Omental fat pad (tissue), 4 donors: ENCODE data around the gene INPP5F. TPM values are rescaled to one million over a fixed set of nuclear protein-coding genes. Genes with fewer than 3 reads are reported as not detected.
A peak's percentile ranks its signal among the peaks of the same experiment; 100 is the strongest.

ENCODE experiments used
- ATAC-seq: fragments of 150-250 bp; one replicate; pipeline ENCODE4 v1.9.1; 2016; ENCODE audit warnings: mild to moderate bottlenecking, moderate library complexity; ENCODE audit not compliant: low FRiP score
- DNase-seq: peaks from one replicate; pipeline ENCODE4 v3.0.0-alpha.2; 2019; ENCODE audit warnings: low spot score
- total RNA-seq, 4 donors: library from RNA; depleted of rRNA; stranded (reverse); fragments of >200 nt; gene quantifications; one replicate each; pipeline ENCODE4 v1.1.0, GENCODE V29; 2016
- TF ChIP-seq, protein P1 (sequence below), 3 donors: fragments of 450-650 bp; IDR thresholded peaks; one replicate each; pipeline ENCODE4 v1.5.1; 2016 to 2017; ENCODE audit warnings: antibody characterized with exemption in 3 of 3, mild to moderate bottlenecking in 3 of 3, moderate library complexity in 2 of 3

Gene INPP5F
- total RNA-seq, 4 donors from 2014 or later: 7.8 to 19.8 (median 12.3) TPM

DNA sequence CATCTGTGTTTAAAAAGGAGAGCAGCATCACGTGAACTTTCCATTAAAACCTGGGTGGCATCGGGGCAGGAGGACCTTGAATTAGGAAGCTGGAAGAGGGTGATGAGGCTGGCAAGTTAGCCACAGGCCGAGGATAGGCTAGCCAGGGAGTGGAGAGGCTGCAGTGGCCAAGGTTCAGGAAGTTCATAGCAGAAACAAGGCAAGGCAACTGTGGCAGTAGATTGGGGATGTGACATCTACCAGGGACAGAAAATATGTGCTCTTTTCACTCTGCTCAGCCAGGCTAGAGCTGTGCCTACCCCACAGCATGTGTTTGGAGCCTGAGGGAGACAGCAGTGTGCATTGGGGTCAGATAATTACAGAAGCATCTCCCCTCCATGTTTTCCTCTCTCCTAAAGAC, 2.2 kb upstream of the INPP5F start:
- ATAC-seq (no peak), DNase-seq (no peak)
- TF ChIP-seq, protein P1, sequence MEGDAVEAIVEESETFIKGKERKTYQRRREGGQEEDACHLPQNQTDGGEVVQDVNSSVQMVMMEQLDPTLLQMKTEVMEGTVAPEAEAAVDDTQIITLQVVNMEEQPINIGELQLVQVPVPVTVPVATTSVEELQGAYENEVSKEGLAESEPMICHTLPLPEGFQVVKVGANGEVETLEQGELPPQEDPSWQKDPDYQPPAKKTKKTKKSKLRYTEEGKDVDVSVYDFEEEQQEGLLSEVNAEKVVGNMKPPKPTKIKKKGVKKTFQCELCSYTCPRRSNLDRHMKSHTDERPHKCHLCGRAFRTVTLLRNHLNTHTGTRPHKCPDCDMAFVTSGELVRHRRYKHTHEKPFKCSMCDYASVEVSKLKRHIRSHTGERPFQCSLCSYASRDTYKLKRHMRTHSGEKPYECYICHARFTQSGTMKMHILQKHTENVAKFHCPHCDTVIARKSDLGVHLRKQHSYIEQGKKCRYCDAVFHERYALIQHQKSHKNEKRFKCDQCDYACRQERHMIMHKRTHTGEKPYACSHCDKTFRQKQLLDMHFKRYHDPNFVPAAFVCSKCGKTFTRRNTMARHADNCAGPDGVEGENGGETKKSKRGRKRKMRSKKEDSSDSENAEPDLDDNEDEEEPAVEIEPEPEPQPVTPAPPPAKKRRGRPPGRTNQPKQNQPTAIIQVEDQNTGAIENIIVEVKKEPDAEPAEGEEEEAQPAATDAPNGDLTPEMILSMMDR (IDR thresholded peaks at IDR 0.05): no peak

DNA sequence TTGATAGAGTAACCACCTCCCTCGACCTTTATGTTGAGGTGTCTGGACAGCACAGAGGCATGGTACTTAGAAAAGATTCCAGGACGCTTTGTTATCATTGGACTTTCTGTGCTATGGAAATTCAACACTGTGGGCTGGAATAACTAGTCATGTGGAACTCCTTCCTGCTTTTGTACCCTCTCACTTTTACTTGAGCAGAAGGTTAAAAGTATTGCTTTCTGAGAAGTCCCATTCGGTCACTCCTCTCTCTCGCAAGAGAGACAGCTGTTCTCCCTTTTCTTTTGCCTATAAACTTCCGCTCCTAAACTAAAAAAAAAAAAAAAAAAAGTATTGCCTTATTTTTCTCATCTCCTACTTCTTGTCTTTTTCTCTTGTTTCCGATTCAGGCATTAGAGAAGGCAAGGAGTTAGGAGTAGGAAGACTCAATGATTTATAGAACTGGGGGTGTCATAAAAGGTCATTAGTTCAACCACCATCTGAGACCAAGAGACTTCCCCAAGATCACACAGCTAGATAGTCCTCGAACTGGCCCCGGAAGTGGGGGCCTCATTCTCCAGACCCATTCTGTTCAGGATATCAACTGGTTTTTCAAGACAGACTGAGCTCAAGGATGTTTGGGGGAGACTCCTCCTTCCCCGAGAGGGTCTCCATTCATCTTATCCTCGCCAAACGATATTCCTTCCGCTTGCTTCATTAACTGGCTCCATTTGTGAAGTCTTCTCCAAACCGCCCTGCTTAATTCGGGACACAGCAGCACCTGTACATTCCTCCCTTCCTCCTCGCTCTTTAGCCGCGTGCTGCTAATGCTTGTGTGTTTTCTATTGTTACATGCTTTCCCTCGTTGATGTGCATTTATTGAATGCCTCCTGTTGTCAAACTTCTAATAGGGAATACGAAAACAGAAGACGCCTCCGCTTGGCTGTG, 995 bp upstream of the INPP5F start:
- DNase-seq (no peak), ATAC-seq (peak; percentile 1)

DNA sequence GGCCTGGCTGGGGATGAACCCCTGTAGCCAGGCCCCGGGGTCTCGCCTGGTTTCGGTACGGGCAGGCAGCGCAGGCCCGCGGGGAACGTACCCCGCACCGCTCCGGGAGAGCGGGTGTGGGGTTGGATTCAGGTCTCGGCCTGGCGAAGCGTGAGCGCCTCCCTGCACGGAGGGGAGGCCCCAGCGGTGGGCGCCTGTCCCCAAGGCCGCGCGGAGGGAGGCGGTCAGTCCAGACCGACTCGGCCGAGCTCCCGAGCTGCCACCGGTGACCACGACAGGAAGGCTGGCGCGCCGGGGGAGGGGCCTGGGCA, 378 bp upstream of the INPP5F start:
- ATAC-seq: no peak
- TF ChIP-seq, protein P1 (IDR thresholded peaks at IDR 0.05): no peak
- no peak for DNase-seq

More for the DNA sequence above, 995 bp upstream of the INPP5F start:
- TF ChIP-seq, protein P1 (IDR thresholded peaks at IDR 0.05): no peak

DNA sequence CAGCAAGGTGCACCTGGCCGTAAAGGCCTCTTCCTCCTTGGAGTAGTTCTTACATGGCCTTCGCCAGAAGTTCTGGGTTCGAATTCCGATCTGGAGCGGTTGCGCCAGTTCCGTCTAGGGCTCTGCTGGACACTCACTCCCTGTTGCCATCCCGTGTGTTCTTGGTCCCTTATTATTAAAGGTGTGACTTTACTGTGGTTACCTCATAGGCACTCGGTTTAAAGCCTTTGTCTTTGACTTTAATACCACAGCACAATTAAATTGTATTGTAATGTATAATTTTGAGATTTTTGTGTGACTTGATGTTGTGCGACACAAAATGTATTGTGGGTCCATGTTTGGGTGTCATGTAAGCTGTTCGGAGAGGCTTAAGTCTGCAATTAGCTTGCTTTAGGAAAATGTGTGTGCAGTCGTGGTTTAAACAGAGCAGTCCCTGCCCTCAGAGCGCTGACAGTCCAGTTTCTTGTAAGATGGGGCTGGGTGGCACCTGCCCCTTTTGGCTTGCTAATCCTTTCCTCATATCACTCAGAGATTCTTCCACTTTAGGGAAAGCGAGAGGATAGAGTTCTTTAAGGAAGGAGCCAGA, 919 bp downstream of the INPP5F start:
- ATAC-seq (no peak), DNase-seq (no peak)
- TF ChIP-seq, protein P1 (IDR thresholded peaks at IDR 0.05): no peak

DNA sequence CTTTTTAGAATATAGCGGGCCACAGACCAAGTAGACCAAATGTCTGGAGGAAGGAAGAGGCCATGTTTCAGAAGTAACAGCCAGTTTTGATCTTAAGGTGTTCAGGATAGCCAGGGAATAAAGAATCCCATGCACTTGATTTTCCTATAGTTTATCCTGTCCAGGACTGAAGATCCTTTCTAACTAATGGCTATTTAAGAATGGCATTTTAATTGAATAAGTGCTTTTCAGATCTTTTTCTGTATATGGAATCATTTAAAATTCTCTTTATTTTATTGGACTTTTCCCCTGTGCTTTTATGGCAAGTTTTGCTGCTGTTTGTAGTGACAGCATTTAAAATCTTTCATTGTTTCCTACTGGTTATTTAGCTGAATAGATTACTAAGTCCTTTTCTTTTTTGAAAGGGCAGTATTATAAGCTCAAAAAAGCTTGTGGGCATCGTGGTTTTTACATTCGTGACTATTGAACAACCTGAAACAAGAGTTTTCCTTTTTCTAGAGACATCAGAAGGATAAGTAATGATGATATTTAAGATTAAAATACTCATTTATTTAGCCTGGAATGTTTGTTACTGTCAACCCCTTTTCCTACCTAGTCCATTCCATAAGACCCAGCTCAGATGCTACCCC, 2.4 kb downstream of the INPP5F start:
- TF ChIP-seq, protein P1 (IDR thresholded peaks at IDR 0.05): no peak
- no peak for DNase-seq
- no peak for ATAC-seq

DNA sequence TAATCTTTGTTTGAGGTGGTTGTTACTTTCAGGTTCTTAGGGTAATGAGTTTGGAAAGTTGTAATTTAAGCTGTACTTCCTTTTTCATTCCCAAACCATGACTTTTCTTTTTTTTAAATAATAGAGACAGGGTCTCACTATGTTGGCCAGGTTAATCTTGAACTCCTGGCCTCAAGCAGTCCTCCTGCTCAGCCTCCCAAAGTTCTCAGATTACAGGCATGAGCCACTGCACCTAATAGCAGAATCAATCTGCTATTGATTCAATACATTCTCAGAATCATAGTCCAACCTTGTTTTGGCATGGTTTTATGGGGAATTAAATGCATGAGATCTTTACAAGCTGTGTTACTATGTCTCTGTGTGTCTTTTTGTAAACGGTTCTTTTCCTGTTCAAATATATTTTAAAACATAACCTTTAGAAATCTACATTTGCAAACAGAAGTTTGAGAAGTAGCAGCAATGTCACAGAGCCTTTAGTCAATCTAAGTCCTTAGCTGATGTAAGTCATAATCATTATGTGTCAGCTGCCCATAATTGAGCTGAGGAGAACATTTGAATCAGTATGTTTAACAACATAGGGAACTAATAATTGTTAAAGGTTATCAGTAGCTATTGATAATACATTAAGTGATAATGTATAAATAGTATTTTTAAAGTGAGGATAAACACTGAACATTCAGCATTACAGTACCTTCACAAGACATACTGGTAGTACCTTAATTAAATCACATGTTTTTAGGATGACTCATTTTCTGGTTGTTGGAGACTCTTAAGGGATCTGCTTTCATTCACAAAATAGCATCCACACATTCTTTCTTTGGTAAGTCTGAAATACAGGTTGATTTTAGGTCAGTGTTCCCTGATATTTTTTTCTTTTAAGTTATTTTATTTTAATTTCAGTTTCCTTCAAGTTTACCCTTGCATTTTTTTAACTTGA, 8.8 kb downstream of the INPP5F start:
- TF ChIP-seq, protein P1 (IDR thresholded peaks at IDR 0.05): no peak
- DNase-seq (no peak), ATAC-seq (no peak)
